ENCODE results near the gene TREM1.

The TREM1 gene

GRCh38 chr6:41232667-41233066 lies 53.8 kb downstream of the TREM1 start:
- intact Hi-C loops (cut with DNase I): no loop called here
- DNase-seq: no peak

DNA sequence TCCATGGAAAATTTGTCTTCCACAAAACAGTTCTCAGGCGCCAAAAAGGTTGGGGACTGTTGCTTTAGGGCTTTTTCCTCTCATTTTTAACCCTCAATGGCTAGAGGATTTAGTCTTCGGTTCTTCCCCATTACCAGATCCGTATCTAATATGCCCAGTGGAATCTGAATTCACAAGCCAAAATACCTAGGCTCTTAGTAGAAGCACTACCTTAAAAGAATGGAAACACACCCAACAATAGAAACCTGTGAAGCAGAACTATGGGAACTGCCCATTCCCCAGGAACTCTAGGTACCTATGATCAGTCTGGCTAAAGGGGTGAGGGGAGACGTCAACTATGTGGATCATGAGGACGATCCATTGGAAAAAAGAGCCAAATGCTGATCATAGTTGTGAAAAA lies 55.2 kb downstream of the TREM1 start:
- no peak for DNase-seq
- intact Hi-C loops (cut with DNase I): no loop called here

DNA sequence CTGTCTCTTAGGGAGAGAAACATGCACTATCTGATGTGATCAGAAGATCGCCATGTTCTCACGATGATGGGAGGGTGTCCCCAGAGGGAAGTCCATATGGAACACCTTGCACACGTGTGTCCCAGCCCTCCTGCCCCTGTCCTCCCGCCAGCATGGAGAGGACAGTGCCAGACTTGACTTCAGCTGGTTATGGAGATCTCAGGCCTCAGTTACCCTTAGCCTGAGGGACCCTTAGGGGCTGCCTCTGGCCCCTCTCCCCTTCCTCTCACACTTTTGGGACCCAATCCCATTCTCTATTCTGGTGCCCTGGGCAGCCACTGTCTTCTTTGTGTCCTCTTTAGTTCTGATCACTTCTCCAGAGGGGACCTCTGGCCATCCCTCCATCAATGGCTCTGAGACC lies 56.8 kb downstream of the TREM1 start:
- no peak for DNase-seq
- intact Hi-C loops (cut with DNase I): no loop called here

- intact Hi-C loops (cut with DNase I): no loop called here
- DNase-seq: no peak
These were observed 57.9 kb downstream of the TREM1 start for GRCh38 chr6:41228616-41229015.

DNA sequence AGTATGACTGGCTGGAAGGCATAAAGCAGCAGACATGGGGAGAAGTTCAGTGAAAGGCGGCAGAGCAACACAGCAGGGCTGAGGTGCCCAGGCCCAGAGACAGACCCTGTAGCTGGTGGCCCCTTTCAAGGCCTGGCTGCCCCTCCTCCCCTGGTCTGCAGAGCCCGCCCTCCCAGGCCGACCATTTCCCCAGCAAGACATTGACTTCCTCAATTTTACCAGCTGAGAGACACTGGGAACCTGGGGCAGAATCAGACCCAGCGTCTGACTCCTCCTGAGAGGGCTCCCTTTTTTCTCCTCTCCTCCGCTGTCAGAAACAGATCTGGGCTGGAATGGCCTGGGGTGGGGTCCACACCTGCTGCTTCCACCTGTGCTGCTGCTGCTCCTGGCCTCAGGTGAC lies 58.4 kb downstream of the TREM1 start, which contains the start of gene TREML4:
Gene TREML4 (plus strand): TSS at position 254 of the 400 bp plus-strand sequence. CDS start 79 bp downstream, at position 333.
- DNase-seq: no peak
- intact Hi-C loops (cut with DNase I): no loop called here

DNA sequence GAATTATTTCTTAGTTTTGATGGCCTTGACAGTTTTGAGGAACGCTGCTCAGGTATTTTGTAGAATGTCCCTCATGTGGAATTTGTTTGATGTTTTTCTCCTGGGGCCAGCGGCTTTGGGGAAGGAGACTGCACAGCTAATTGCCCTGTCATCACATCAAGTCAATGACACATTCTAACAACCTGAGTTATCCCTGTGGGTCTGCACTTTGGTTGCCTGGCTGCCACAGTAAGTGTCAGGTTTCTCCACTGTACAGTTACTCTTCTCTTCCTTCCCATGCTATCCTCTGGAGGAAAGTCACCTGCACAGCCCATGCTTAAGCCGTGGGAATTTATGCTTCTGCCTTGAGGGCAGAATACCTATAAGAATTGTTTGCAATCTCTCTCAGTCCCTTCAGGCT lies 59.7 kb downstream of the TREM1 start:
- intact Hi-C loops (cut with DNase I): no loop called here
- no peak for DNase-seq

- intact Hi-C loops (cut with DNase I): no loop called here
- no peak for DNase-seq
These were observed 61.7 kb downstream of the TREM1 start for GRCh38 chr6:41224800-41225199.
